OCI-LY7 (cell line): ENCODE data around the gene CNTN1. TPM values are rescaled to one million over a fixed set of nuclear protein-coding genes. Genes with fewer than 3 reads are reported as not detected.

Source experiments
- BruUV-seq: library from RNA; stranded (reverse); fragments of 400-500 nt; replicated peaks from 2 replicates; lab custom pipeline; 2021; lab: Mats Ljungman, UMichigan
- CTCF ChIA-PET: fragments of 300-600 bp; sonication (Branson Sonifier 250); formaldehyde crosslinking; loops from one replicate; lab custom pipeline; 2022; ENCODE audit warnings: antibody characterized with exemption; ENCODE audit not compliant: unreplicated experiment; lab: Charles Lee
- POLR2A ChIA-PET: fragments of 300-600 bp; sonication (Branson Sonifier 250); formaldehyde crosslinking; loops from one replicate; lab custom pipeline; 2022; ENCODE audit warnings: antibody characterized with exemption; lab: Charles Lee
- DNase-seq: peaks from one replicate; pipeline ENCODE4 v3.0.0-alpha.2; 2015; ENCODE audit warnings: low spot score
- H2AFZ ChIP-seq: fragments of 200-600 bp; sonication (generic), shearing (Covaris generic); 2 replicates; pipeline ENCODE4 v1.6.1; 2014; ENCODE audit warnings: mild to moderate bottlenecking, antibody characterized with exemption, low read length, moderate library complexity
- H3K27ac ChIP-seq: fragments of 200-600 bp; sonication (generic); 2 replicates; pipeline ENCODE4 v1.5.1; 2014; ENCODE audit warnings: mixed run types, low read depth, mild to moderate bottlenecking, moderate library complexity, low read length, inconsistent platforms; ENCODE audit not compliant: poor library complexity, severe bottlenecking
- H3K36me3 ChIP-seq: fragments of 200-600 bp; sonication (generic); 2 replicates; pipeline ENCODE4 v1.6.1; 2014; ENCODE audit warnings: mild to moderate bottlenecking, antibody characterized with exemption, low read length, moderate library complexity, mixed read lengths; ENCODE audit not compliant: insufficient read depth
- H3K4me1 ChIP-seq: fragments of 200-600 bp; sonication (generic); 2 replicates; pipeline ENCODE4 v1.5.1; 2014; ENCODE audit warnings: mild to moderate bottlenecking, low read length; ENCODE audit not compliant: insufficient read depth, poor library complexity, severe bottlenecking
- H3K4me2 ChIP-seq: fragments of 200-600 bp; sonication (generic); 2 replicates; pipeline ENCODE4 v1.6.1; 2014; ENCODE audit warnings: mild to moderate bottlenecking, low read length
- H3K4me3 ChIP-seq: fragments of 200-600 bp; sonication (generic); 2 replicates; pipeline ENCODE4 v1.5.1; 2014; ENCODE audit warnings: mild to moderate bottlenecking, low read depth, low read length; ENCODE audit not compliant: poor library complexity, severe bottlenecking
- H3K79me2 ChIP-seq: fragments of 200-600 bp; sonication (generic); 2 replicates; pipeline ENCODE4 v1.6.1; 2016; ENCODE audit warnings: low read depth, mild to moderate bottlenecking, low read length, moderate library complexity, mixed read lengths; ENCODE audit not compliant: insufficient read depth
- H3K9me2 ChIP-seq: fragments of 200-600 bp; sonication (generic); 2 replicates; pipeline ENCODE4 v1.6.1; 2016; ENCODE audit warnings: mild to moderate bottlenecking, low read length, mixed read lengths; ENCODE audit not compliant: insufficient read depth
- H3K9me3 ChIP-seq: fragments of 200-600 bp; sonication (generic); 2 replicates; pipeline ENCODE4 v1.6.1; 2014; ENCODE audit warnings: mild to moderate bottlenecking, mixed run types, low read length, mixed read lengths
- H4K20me1 ChIP-seq: fragments of 200-600 bp; sonication (generic); 2 replicates; pipeline ENCODE4 v1.6.1; 2014; ENCODE audit warnings: mild to moderate bottlenecking, antibody characterized with exemption, low read length, moderate library complexity, mixed read lengths; ENCODE audit not compliant: insufficient read depth
- CTCF ChIP-seq: fragments of 200-600 bp; sonication (generic); conservative IDR thresholded peaks from 2 replicates; pipeline ENCODE4 v1.5.1; 2014; ENCODE audit warnings: mild to moderate bottlenecking, antibody characterized with exemption, low read length, moderate library complexity, mixed read lengths
- EZH2phosphoT487 ChIP-seq: fragments of 200-600 bp; sonication (generic); IDR thresholded peaks from 2 replicates; pipeline ENCODE4 v1.6.1; 2018; ENCODE audit warnings: low read depth, borderline replicate concordance, mild to moderate bottlenecking, mixed run types, antibody characterized with exemption, low read length, moderate library complexity, mixed read lengths
- intact Hi-C: fragments of 100-400 bp; cut with micrococcal nuclease; formaldehyde crosslinking; loops from one replicate; pipeline ENCODE4 v1.10.0; 2022; ENCODE audit not compliant: unreplicated experiment
- total RNA-seq, 2 experiments: library from RNA; depleted of rRNA in 1 of 2; stranded (reverse); fragments of >200 nt in 1 of 2; shearing (Covaris generic) in 1 of 2; gene quantifications; 2 replicates each; pipeline ENCODE4 v1.2.3, GENCODE V29; 2014 to 2022

The CNTN1 gene
- total RNA-seq, 2 experiments from 2014 or later = not detected

GRCh38 chr12:40833818-40834217, 141.6 kb downstream of the CNTN1 start:
- no peaks in the 10 kb centered on the region for H3K9me2 ChIP-seq
- no peaks in the 10 kb centered on the region for H3K9me3 ChIP-seq
- H3K79me2 ChIP-seq = no peaks in the 10 kb centered on the region
- no peak overlapping the region for H3K4me2 ChIP-seq
- H3K4me1 ChIP-seq = no peaks in the 10 kb centered on the region
- H4K20me1 ChIP-seq = no peaks in the 10 kb centered on the region
- H3K36me3 ChIP-seq = no peaks in the 10 kb centered on the region
- DNase-seq = no peak
- H3K4me3 ChIP-seq = no peak overlapping the region
- no TSS peak for BruUV-seq
- no peak for TF ChIP-seq CTCF
- no peak for TF ChIP-seq EZH2phosphoT487
- H3K27ac ChIP-seq = no peak overlapping the region
- H2AFZ ChIP-seq = no peak overlapping the region
- intact Hi-C loops = no loop called here
- ChIA-PET POLR2A (no interaction called here), CTCF (no interaction called here)

- intact Hi-C loops = no loop called here
- Histone ChIP-seq H3K9me2 (no peaks in the 10 kb centered on the region), H3K36me3 (no peaks in the 10 kb centered on the region), H2AFZ (no peak overlapping the region), H3K9me3 (no peaks in the 10 kb centered on the region), H3K4me2 (no peak overlapping the region), H3K4me1 (no peaks in the 10 kb centered on the region), H3K4me3 (no peak overlapping the region), H3K27ac (no peak overlapping the region), H3K79me2 (no peaks in the 10 kb centered on the region), H4K20me1 (no peaks in the 10 kb centered on the region)
- ChIA-PET POLR2A (no interaction called here), CTCF (no interaction called here)
- BruUV-seq = no TSS peak
- TF ChIP-seq EZH2phosphoT487 = no peak
- no peak for DNase-seq
Observed at GRCh38 chr12:40834321-40834720, 142.1 kb downstream of the CNTN1 start.

- ChIA-PET POLR2A (no interaction called here), CTCF (no interaction called here)
- no peaks in the 10 kb centered on the region for H4K20me1 ChIP-seq
- intact Hi-C loops = no loop called here
- no peak overlapping the region for H3K4me2 ChIP-seq
- H3K4me3 ChIP-seq = no peak overlapping the region
- no peaks in the 10 kb centered on the region for H3K9me3 ChIP-seq
- no peaks in the 10 kb centered on the region for H3K36me3 ChIP-seq
- no peak overlapping the region for H3K27ac ChIP-seq
- TF ChIP-seq CTCF (no peak), EZH2phosphoT487 (no peak)
- no TSS peak for BruUV-seq
- no peaks in the 10 kb centered on the region for H3K9me2 ChIP-seq
- no peak overlapping the region for H2AFZ ChIP-seq
- no peak for DNase-seq
- H3K79me2 ChIP-seq = no peaks in the 10 kb centered on the region
- no peaks in the 10 kb centered on the region for H3K4me1 ChIP-seq
Observed at GRCh38 chr12:40837891-40838429, 145.7 kb downstream of the CNTN1 start.
